ENCODE results near the gene MAP2K6.

The MAP2K6 gene

GRCh38 chr17:69406941-69407340 is 7.6 kb upstream of the MAP2K6 start:
- no peak overlapping the region for H3K9ac ChIP-seq (ENCODE audit: low read length in 2 of 2)
- no peaks in the 10 kb centered on the region for H3K4me1 ChIP-seq (ENCODE audit: control insufficient read depth, insufficient read depth, low read length)

GRCh38 chr17:69407759-69408158 is 6.7 kb upstream of the MAP2K6 start:
- Histone ChIP-seq H3K27me3 (ENCODE audit: control insufficient read depth in 1 of 2, insufficient read depth in 2 of 2, low read length in 2 of 2) (no peaks in the 10 kb centered on the region), H3K9ac (ENCODE audit: low read length in 2 of 2) (no peak overlapping the region), H3K9me3 (ENCODE audit: control insufficient read depth in 2 of 2, low read length in 2 of 2) (no peaks in the 10 kb centered on the region), H3K4me1 (ENCODE audit: control insufficient read depth, insufficient read depth, low read length) (no peaks in the 10 kb centered on the region), H3K4me3 (ENCODE audit: low read length in 2 of 2) (no peak overlapping the region), H3K27ac (ENCODE audit: low read length) (no peak overlapping the region), H3K36me3 (ENCODE audit: control insufficient read depth in 2 of 2, insufficient read depth in 2 of 2, low read length in 2 of 2) (no peaks in the 10 kb centered on the region)

More at GRCh38 chr17:69406941-69407340, 7.6 kb upstream of the MAP2K6 start:
- Histone ChIP-seq H3K27ac (ENCODE audit: low read length) (no peak overlapping the region), H3K36me3 (ENCODE audit: control insufficient read depth in 2 of 2, insufficient read depth in 2 of 2, low read length in 2 of 2) (no peaks in the 10 kb centered on the region), H3K9me3 (ENCODE audit: control insufficient read depth in 2 of 2, low read length in 2 of 2) (no peaks in the 10 kb centered on the region), H3K4me3 (ENCODE audit: low read length in 2 of 2) (no peak overlapping the region), H3K27me3 (ENCODE audit: control insufficient read depth in 1 of 2, insufficient read depth in 2 of 2, low read length in 2 of 2) (no peaks in the 10 kb centered on the region)

GRCh38 chr17:69410671-69411070 is 3.8 kb upstream of the MAP2K6 start:
- Histone ChIP-seq H3K9ac (ENCODE audit: low read length in 2 of 2) (no peak overlapping the region), H3K4me1 (ENCODE audit: control insufficient read depth, insufficient read depth, low read length) (peaks cover 12% of the 10 kb centered on the region)

GRCh38 chr17:69411766-69412165 is 2.7 kb upstream of the MAP2K6 start:
- Histone ChIP-seq H3K36me3 (ENCODE audit: control insufficient read depth in 2 of 2, insufficient read depth in 2 of 2, low read length in 2 of 2) (no peaks in the 10 kb centered on the region), H3K27ac (ENCODE audit: low read length) (no peak overlapping the region), H3K27me3 (ENCODE audit: control insufficient read depth in 1 of 2, insufficient read depth in 2 of 2, low read length in 2 of 2) (no peaks in the 10 kb centered on the region), H3K9me3 (ENCODE audit: control insufficient read depth in 2 of 2, low read length in 2 of 2) (no peaks in the 10 kb centered on the region), H3K9ac (ENCODE audit: low read length in 2 of 2) (no peak overlapping the region), H3K4me1 (ENCODE audit: control insufficient read depth, insufficient read depth, low read length) (peaks cover 12% of the 10 kb centered on the region), H3K4me3 (ENCODE audit: low read length in 2 of 2) (no peak overlapping the region)

More at GRCh38 chr17:69410671-69411070, 3.8 kb upstream of the MAP2K6 start:
- H3K36me3 ChIP-seq (ENCODE audit: control insufficient read depth in 2 of 2, insufficient read depth in 2 of 2, low read length in 2 of 2), result no peaks in the 10 kb centered on the region
- no peaks in the 10 kb centered on the region for H3K9me3 ChIP-seq (ENCODE audit: control insufficient read depth in 2 of 2, low read length in 2 of 2)
- H3K27ac ChIP-seq (ENCODE audit: low read length), result no peak overlapping the region
- no peaks in the 10 kb centered on the region for H3K27me3 ChIP-seq (ENCODE audit: control insufficient read depth in 1 of 2, insufficient read depth in 2 of 2, low read length in 2 of 2)
- no peak overlapping the region for H3K4me3 ChIP-seq (ENCODE audit: low read length in 2 of 2)

- no peaks in the 10 kb centered on the region for H3K9me3 ChIP-seq (ENCODE audit: control insufficient read depth in 2 of 2, low read length in 2 of 2)
- peaks cover 12% of the 10 kb centered on the region for H3K4me1 ChIP-seq (ENCODE audit: control insufficient read depth, insufficient read depth, low read length)
- H3K27ac ChIP-seq (ENCODE audit: low read length), result no peak overlapping the region
- no peaks in the 10 kb centered on the region for H3K27me3 ChIP-seq (ENCODE audit: control insufficient read depth in 1 of 2, insufficient read depth in 2 of 2, low read length in 2 of 2)
- no peaks in the 10 kb centered on the region for H3K36me3 ChIP-seq (ENCODE audit: control insufficient read depth in 2 of 2, insufficient read depth in 2 of 2, low read length in 2 of 2)
- no peak overlapping the region for H3K4me3 ChIP-seq (ENCODE audit: low read length in 2 of 2)
- no peak overlapping the region for H3K9ac ChIP-seq (ENCODE audit: low read length in 2 of 2)
Observed at GRCh38 chr17:69412251-69412671, 2.2 kb upstream of the MAP2K6 start.

- Histone ChIP-seq H3K4me3 (ENCODE audit: low read length in 2 of 2) (peak overlapping the region; percentile 92 to 95), H3K9ac (ENCODE audit: low read length in 2 of 2) (no peak overlapping the region), H3K27ac (ENCODE audit: low read length) (no peak overlapping the region), H3K36me3 (ENCODE audit: control insufficient read depth in 2 of 2, insufficient read depth in 2 of 2, low read length in 2 of 2) (no peaks in the 10 kb centered on the region), H3K9me3 (ENCODE audit: control insufficient read depth in 2 of 2, low read length in 2 of 2) (no peaks in the 10 kb centered on the region), H3K4me1 (ENCODE audit: control insufficient read depth, insufficient read depth, low read length) (peaks cover 12% of the 10 kb centered on the region), H3K27me3 (ENCODE audit: control insufficient read depth in 1 of 2, insufficient read depth in 2 of 2, low read length in 2 of 2) (no peaks in the 10 kb centered on the region)
Observed at GRCh38 chr17:69415431-69415830, 934 bp downstream of the MAP2K6 start.

- no peaks in the 10 kb centered on the region for H3K36me3 ChIP-seq (ENCODE audit: control insufficient read depth in 2 of 2, insufficient read depth in 2 of 2, low read length in 2 of 2)
- no peak overlapping the region for H3K4me3 ChIP-seq (ENCODE audit: low read length in 2 of 2)
- peaks cover 12% of the 10 kb centered on the region for H3K4me1 ChIP-seq (ENCODE audit: control insufficient read depth, insufficient read depth, low read length)
- H3K9ac ChIP-seq (ENCODE audit: low read length in 2 of 2), result no peak overlapping the region
- H3K27ac ChIP-seq (ENCODE audit: low read length), result no peak overlapping the region
- no peaks in the 10 kb centered on the region for H3K27me3 ChIP-seq (ENCODE audit: control insufficient read depth in 1 of 2, insufficient read depth in 2 of 2, low read length in 2 of 2)
- H3K9me3 ChIP-seq (ENCODE audit: control insufficient read depth in 2 of 2, low read length in 2 of 2), result no peaks in the 10 kb centered on the region
Observed at GRCh38 chr17:69417545-69418483, 3.3 kb downstream of the MAP2K6 start.

- Histone ChIP-seq H3K36me3 (ENCODE audit: control insufficient read depth in 2 of 2, insufficient read depth in 2 of 2, low read length in 2 of 2) (no peaks in the 10 kb centered on the region), H3K4me3 (ENCODE audit: low read length in 2 of 2) (no peak overlapping the region), H3K27me3 (ENCODE audit: control insufficient read depth in 1 of 2, insufficient read depth in 2 of 2, low read length in 2 of 2) (no peaks in the 10 kb centered on the region), H3K27ac (ENCODE audit: low read length) (no peak overlapping the region), H3K9me3 (ENCODE audit: control insufficient read depth in 2 of 2, low read length in 2 of 2) (no peaks in the 10 kb centered on the region), H3K9ac (ENCODE audit: low read length in 2 of 2) (no peak overlapping the region), H3K4me1 (ENCODE audit: control insufficient read depth, insufficient read depth, low read length) (peaks cover 12% of the 10 kb centered on the region)
Observed at GRCh38 chr17:69418535-69418934, 4.0 kb downstream of the MAP2K6 start.

- Histone ChIP-seq H3K36me3 (ENCODE audit: control insufficient read depth in 2 of 2, insufficient read depth in 2 of 2, low read length in 2 of 2) (no peaks in the 10 kb centered on the region), H3K9me3 (ENCODE audit: control insufficient read depth in 2 of 2, low read length in 2 of 2) (no peaks in the 10 kb centered on the region), H3K4me3 (ENCODE audit: low read length in 2 of 2) (no peak overlapping the region), H3K9ac (ENCODE audit: low read length in 2 of 2) (no peak overlapping the region), H3K27ac (ENCODE audit: low read length) (no peak overlapping the region), H3K4me1 (ENCODE audit: control insufficient read depth, insufficient read depth, low read length) (no peaks in the 10 kb centered on the region), H3K27me3 (ENCODE audit: control insufficient read depth in 1 of 2, insufficient read depth in 2 of 2, low read length in 2 of 2) (no peaks in the 10 kb centered on the region)
Observed at GRCh38 chr17:69423450-69423849, 9.0 kb downstream of the MAP2K6 start.

GRCh38 chr17:69424287-69425041 is 10.0 kb downstream of the MAP2K6 start:
- H3K9me3 ChIP-seq (ENCODE audit: control insufficient read depth in 2 of 2, low read length in 2 of 2), result no peaks in the 10 kb centered on the region
- no peaks in the 10 kb centered on the region for H3K4me1 ChIP-seq (ENCODE audit: control insufficient read depth, insufficient read depth, low read length)
- H3K4me3 ChIP-seq (ENCODE audit: low read length in 2 of 2), result no peak overlapping the region
- no peak overlapping the region for H3K9ac ChIP-seq (ENCODE audit: low read length in 2 of 2)
- H3K27me3 ChIP-seq (ENCODE audit: control insufficient read depth in 1 of 2, insufficient read depth in 2 of 2, low read length in 2 of 2), result no peaks in the 10 kb centered on the region
- H3K27ac ChIP-seq (ENCODE audit: low read length), result no peak overlapping the region
- H3K36me3 ChIP-seq (ENCODE audit: control insufficient read depth in 2 of 2, insufficient read depth in 2 of 2, low read length in 2 of 2), result no peaks in the 10 kb centered on the region

Data from stomach smooth muscle (tissue), 2 donors.